ENCODE data around the gene STARD3.

Gene STARD3

GRCh38 chr17:39639043-39639442 is 2.1 kb downstream of the STARD3 start:
- DNase-seq, result no peak

GRCh38 chr17:39639566-39640458 is 2.9 kb downstream of the STARD3 start:
- DNase-seq, result no peak

- no peak for DNase-seq
Measured at GRCh38 chr17:39640591-39641031, 3.7 kb downstream of the STARD3 start.

- no peak for DNase-seq
Measured at GRCh38 chr17:39641097-39641496, 4.2 kb downstream of the STARD3 start.

- no peak for DNase-seq
Measured at GRCh38 chr17:39641883-39642282, 4.9 kb downstream of the STARD3 start.

GRCh38 chr17:39642291-39643074 is 5.5 kb downstream of the STARD3 start:
- DNase-seq, result no peak

- no peak for DNase-seq
Measured at GRCh38 chr17:39643271-39643670, 6.3 kb downstream of the STARD3 start.

- no peak for DNase-seq
Measured at GRCh38 chr17:39647256-39647655, 10.3 kb downstream of the STARD3 start.

GRCh38 chr17:39648616-39649366 is 11.8 kb downstream of the STARD3 start:
- DNase-seq, result no peak

- no peak for DNase-seq
Measured at GRCh38 chr17:39650121-39650579, 13.2 kb downstream of the STARD3 start.

- DNase-seq, result no peak
Measured at GRCh38 chr17:39651923-39652586, 15.1 kb downstream of the STARD3 start.

GRCh38 chr17:39652587-39653315 is 15.8 kb downstream of the STARD3 start:
- DNase-seq, result no peak

- no peak for DNase-seq
Measured at GRCh38 chr17:39653316-39653661, 16.3 kb downstream of the STARD3 start.

- peak; percentile 91 for DNase-seq
Measured at GRCh38 chr17:39653662-39654331, 16.9 kb downstream of the STARD3 start.

GRCh38 chr17:39655105-39655504 is 18.2 kb downstream of the STARD3 start:
- no peak for DNase-seq

- no peak for DNase-seq
Measured at GRCh38 chr17:39658346-39658745, 21.4 kb downstream of the STARD3 start.

GRCh38 chr17:39658760-39659159 is 21.8 kb downstream of the STARD3 start:
- no peak for DNase-seq

GRCh38 chr17:39659279-39660010 is 22.5 kb downstream of the STARD3 start:
- no peak for DNase-seq

GRCh38 chr17:39660011-39660360 is 23.0 kb downstream of the STARD3 start:
- no peak for DNase-seq

Measured in activated CD4-positive, alpha-beta T cell treated with anti-CD3 and anti-CD28 coated beads for 48 hours (primary cell).